ENCODE data around the gene TTC39A.

The TTC39A gene
- 0 to 1.6 (median 0.13) reads per million in 9 experiments for total RNA-seq

- peak; percentile 36 for ATAC-seq (replicated peaks)
- H3K4me3 Mint-ChIP-seq: peak within 1 kb of the TSS; percentile 86 to 87
- H3K9me3 Mint-ChIP-seq: no peaks in the 10 kb centered on the region
- peaks cover 41 to 52% of the 10 kb centered on the region in 2 donors for H3K27me3 Mint-ChIP-seq
- peaks cover 8 to 9% of the 10 kb centered on the region in 2 donors for H3K4me1 Mint-ChIP-seq (ENCODE audit: low read depth in 2 of 2)
- DNase-seq: no peak
- peak within 1 kb of the TSS in 1 of 2 donors; percentile 86 for H3K27ac Mint-ChIP-seq
- H3K36me3 Mint-ChIP-seq (ENCODE audit: insufficient read depth): no peaks in the 10 kb centered on the region
These were observed at the start of gene TTC39A for GRCh38 chr1:51330331-51331201. Gene TTC39A (minus strand): TSS chr1:51330562. CDS start chr1:51330477, 85 bp downstream.

GRCh38 chr1:51378871-51379270 is 48.5 kb upstream of the TTC39A start:
- H3K9me3 Mint-ChIP-seq: no peaks in the 10 kb centered on the region
- ATAC-seq (replicated peaks) (no peak), DNase-seq (no peak)
- no peak overlapping the region for H3K4me3 Mint-ChIP-seq
- peaks cover 53% of the 10 kb centered on the region for H3K36me3 Mint-ChIP-seq (ENCODE audit: insufficient read depth)
- H3K27me3 Mint-ChIP-seq: no peaks in the 10 kb centered on the region
- peak overlapping the region; percentile 46 to 49 for H3K27ac Mint-ChIP-seq
- H3K4me1 Mint-ChIP-seq (ENCODE audit: low read depth in 2 of 2): peaks cover 4 to 22% of the 10 kb centered on the region in 2 donors

- no peak overlapping the region for H3K4me3 Mint-ChIP-seq
- no peaks in the 10 kb centered on the region for H3K9me3 Mint-ChIP-seq
- peaks cover 0 to 3% of the 10 kb centered on the region in 2 donors for H3K4me1 Mint-ChIP-seq (ENCODE audit: low read depth in 2 of 2)
- H3K27me3 Mint-ChIP-seq: no peaks in the 10 kb centered on the region
- H3K36me3 Mint-ChIP-seq (ENCODE audit: insufficient read depth): peaks cover 57% of the 10 kb centered on the region
- no peak overlapping the region for H3K27ac Mint-ChIP-seq
- DNase-seq (no peak), ATAC-seq (replicated peaks) (no peak)
These were observed 43.5 kb upstream of the TTC39A start for GRCh38 chr1:51373898-51374297.

- Mint-ChIP-seq H3K9me3 (no peaks in the 10 kb centered on the region), H3K27me3 (no peaks in the 10 kb centered on the region), H3K27ac (peak overlapping the region in 1 of 2 donors; percentile 64), H3K36me3 (ENCODE audit: insufficient read depth) (peaks cover 54% of the 10 kb centered on the region), H3K4me1 (ENCODE audit: low read depth in 2 of 2) (peaks cover 0 to 3% of the 10 kb centered on the region in 2 donors), H3K4me3 (no peak overlapping the region)
- ATAC-seq (replicated peaks) (no peak), DNase-seq (no peak)
These were observed 42.2 kb upstream of the TTC39A start for GRCh38 chr1:51372561-51372960.

GRCh38 chr1:51369171-51369570 is 38.8 kb upstream of the TTC39A start:
- H3K9me3 Mint-ChIP-seq: no peaks in the 10 kb centered on the region
- DNase-seq: no peak
- H3K27me3 Mint-ChIP-seq: no peaks in the 10 kb centered on the region
- H3K4me1 Mint-ChIP-seq (ENCODE audit: low read depth in 2 of 2): no peaks in the 10 kb centered on the region
- no peak overlapping the region for H3K4me3 Mint-ChIP-seq
- no peak overlapping the region for H3K27ac Mint-ChIP-seq
- peaks cover 63% of the 10 kb centered on the region for H3K36me3 Mint-ChIP-seq (ENCODE audit: insufficient read depth)
- no peak for ATAC-seq (replicated peaks)

GRCh38 chr1:51365774-51366173 is 35.4 kb upstream of the TTC39A start:
- ATAC-seq (replicated peaks): no peak
- no peaks in the 10 kb centered on the region for H3K9me3 Mint-ChIP-seq

GRCh38 chr1:51359879-51360278 is 29.5 kb upstream of the TTC39A start:
- no peak overlapping the region for H3K27ac Mint-ChIP-seq
- H3K9me3 Mint-ChIP-seq: no peaks in the 10 kb centered on the region
- DNase-seq (no peak), ATAC-seq (replicated peaks) (no peak)
- H3K4me3 Mint-ChIP-seq: no peak overlapping the region
- peaks cover 99% of the 10 kb centered on the region for H3K36me3 Mint-ChIP-seq (ENCODE audit: insufficient read depth)
- H3K27me3 Mint-ChIP-seq: no peaks in the 10 kb centered on the region
- H3K4me1 Mint-ChIP-seq (ENCODE audit: low read depth in 2 of 2): no peaks in the 10 kb centered on the region

More at GRCh38 chr1:51365774-51366173, 35.4 kb upstream of the TTC39A start:
- peaks cover 76% of the 10 kb centered on the region for H3K36me3 Mint-ChIP-seq (ENCODE audit: insufficient read depth)
- DNase-seq: no peak
- peak overlapping the region; percentile 8 to 35 for H3K27ac Mint-ChIP-seq
- H3K27me3 Mint-ChIP-seq: no peaks in the 10 kb centered on the region
- no peaks in the 10 kb centered on the region for H3K4me1 Mint-ChIP-seq (ENCODE audit: low read depth in 2 of 2)
- H3K4me3 Mint-ChIP-seq: no peak overlapping the region

GRCh38 chr1:51355382-51355781 is 25.0 kb upstream of the TTC39A start:
- Mint-ChIP-seq H3K27me3 (no peaks in the 10 kb centered on the region), H3K27ac (no peak overlapping the region), H3K4me3 (no peak overlapping the region), H3K36me3 (ENCODE audit: insufficient read depth) (peaks cover 78% of the 10 kb centered on the region), H3K9me3 (no peaks in the 10 kb centered on the region), H3K4me1 (ENCODE audit: low read depth in 2 of 2) (no peaks in the 10 kb centered on the region)
- ATAC-seq (replicated peaks) (no peak), DNase-seq (no peak)

- no peak overlapping the region for H3K27ac Mint-ChIP-seq
- H3K4me3 Mint-ChIP-seq: no peak overlapping the region
- no peaks in the 10 kb centered on the region for H3K4me1 Mint-ChIP-seq (ENCODE audit: low read depth in 2 of 2)
- ATAC-seq (replicated peaks) (no peak), DNase-seq (no peak)
- H3K9me3 Mint-ChIP-seq: no peaks in the 10 kb centered on the region
- H3K36me3 Mint-ChIP-seq (ENCODE audit: insufficient read depth): peaks cover 68% of the 10 kb centered on the region
- no peaks in the 10 kb centered on the region for H3K27me3 Mint-ChIP-seq
These were observed 24.1 kb upstream of the TTC39A start for GRCh38 chr1:51354416-51354815.

- no peak for DNase-seq
- Mint-ChIP-seq H3K4me1 (ENCODE audit: low read depth in 2 of 2) (no peaks in the 10 kb centered on the region), H3K27ac (peak overlapping the region in 1 of 2 donors; percentile 4), H3K4me3 (no peak overlapping the region), H3K9me3 (no peaks in the 10 kb centered on the region), H3K27me3 (no peaks in the 10 kb centered on the region), H3K36me3 (ENCODE audit: insufficient read depth) (peaks cover 43% of the 10 kb centered on the region)
- no peak for ATAC-seq (replicated peaks)
These were observed 21.5 kb upstream of the TTC39A start for GRCh38 chr1:51351907-51352306.

- peaks cover 0 to 14% of the 10 kb centered on the region in 2 donors for H3K27me3 Mint-ChIP-seq
- H3K27ac Mint-ChIP-seq: no peak overlapping the region
- H3K9me3 Mint-ChIP-seq: no peaks in the 10 kb centered on the region
- DNase-seq: no peak
- no peak overlapping the region for H3K4me3 Mint-ChIP-seq
- H3K4me1 Mint-ChIP-seq (ENCODE audit: low read depth in 2 of 2): peaks cover 0 to 2% of the 10 kb centered on the region in 2 donors
- ATAC-seq (replicated peaks): no peak
- H3K36me3 Mint-ChIP-seq (ENCODE audit: insufficient read depth): peaks cover 22% of the 10 kb centered on the region
These were observed 19.5 kb upstream of the TTC39A start for GRCh38 chr1:51349862-51350261.

- Mint-ChIP-seq H3K4me1 (ENCODE audit: low read depth in 2 of 2) (peaks cover 4 to 5% of the 10 kb centered on the region in 2 donors), H3K36me3 (ENCODE audit: insufficient read depth) (peaks cover 5% of the 10 kb centered on the region), H3K27me3 (peaks cover 11 to 27% of the 10 kb centered on the region in 2 donors), H3K9me3 (no peaks in the 10 kb centered on the region), H3K4me3 (no peak overlapping the region), H3K27ac (peak overlapping the region in 1 of 2 donors; percentile 20)
- no peak for DNase-seq
- no peak for ATAC-seq (replicated peaks)
These were observed 17.8 kb upstream of the TTC39A start for GRCh38 chr1:51348147-51348527.

- DNase-seq: no peak
- Mint-ChIP-seq H3K27ac (no peak overlapping the region), H3K4me3 (no peak overlapping the region), H3K36me3 (ENCODE audit: insufficient read depth) (peaks cover 3% of the 10 kb centered on the region), H3K27me3 (peaks cover 17 to 33% of the 10 kb centered on the region in 2 donors), H3K9me3 (no peaks in the 10 kb centered on the region), H3K4me1 (ENCODE audit: low read depth in 2 of 2) (peaks cover 4 to 5% of the 10 kb centered on the region in 2 donors)
- no peak for ATAC-seq (replicated peaks)
These were observed 17.2 kb upstream of the TTC39A start for GRCh38 chr1:51347398-51348146.
